Measurements from ENCODE around the gene TSPAN9.

Gene TSPAN9

GRCh38 chr12:3145546-3146310 is 68.5 kb downstream of the TSPAN9 start:
- no peak for DNase-seq

GRCh38 chr12:3147260-3147659 is 70.1 kb downstream of the TSPAN9 start:
- no peak for DNase-seq

GRCh38 chr12:3148366-3149000 is 71.3 kb downstream of the TSPAN9 start:
- DNase-seq, result no peak

GRCh38 chr12:3149515-3150307 is 72.5 kb downstream of the TSPAN9 start:
- DNase-seq, result no peak

GRCh38 chr12:3150308-3150670 is 73.1 kb downstream of the TSPAN9 start:
- DNase-seq, result no peak

- no peak for DNase-seq
Measured at GRCh38 chr12:3150931-3151835, 74.0 kb downstream of the TSPAN9 start.

- no peak for DNase-seq
Measured at GRCh38 chr12:3152011-3152511, 74.9 kb downstream of the TSPAN9 start.

- peak; percentile 35 for DNase-seq
Measured at GRCh38 chr12:3152892-3153291, 75.7 kb downstream of the TSPAN9 start.

- no peak for DNase-seq
Measured at GRCh38 chr12:3154006-3154405, 76.8 kb downstream of the TSPAN9 start.

GRCh38 chr12:3155702-3156370 is 78.7 kb downstream of the TSPAN9 start:
- no peak for DNase-seq

- no peak for DNase-seq
Measured at GRCh38 chr12:3157581-3158323, 80.6 kb downstream of the TSPAN9 start.

- no peak for DNase-seq
Measured at GRCh38 chr12:3158851-3159465, 81.8 kb downstream of the TSPAN9 start.

- DNase-seq, result no peak
Measured at GRCh38 chr12:3160081-3160480, 82.9 kb downstream of the TSPAN9 start.

- DNase-seq, result no peak
Measured at GRCh38 chr12:3161861-3162260, 84.7 kb downstream of the TSPAN9 start.

GRCh38 chr12:3164454-3165077 is 87.4 kb downstream of the TSPAN9 start:
- DNase-seq, result no peak

GRCh38 chr12:3165078-3165980 is 88.2 kb downstream of the TSPAN9 start:
- no peak for DNase-seq

- DNase-seq, result no peak
Measured at GRCh38 chr12:3167636-3168035, 90.5 kb downstream of the TSPAN9 start.

GRCh38 chr12:3168223-3169221 is 91.3 kb downstream of the TSPAN9 start:
- peak; percentile 77 for DNase-seq

Data from stimulated activated CD8-positive, alpha-beta memory T cell treated with anti-CD3 and anti-CD28 coated beads, Interleukin-4, amount 100 ng/mL, for 48 hours (primary cell).